HUES48 (cell line): ENCODE data around the gene BBS9.

Source experiments
- H3K27ac ChIP-seq: one replicate; pipeline ENCODE4 v1.7.0; 2013; ENCODE audit warnings: low read depth, low read length, inconsistent platforms
- H3K27me3 ChIP-seq: 2 replicates; pipeline ENCODE4 v1.6.1; 2013; ENCODE audit warnings: mild to moderate bottlenecking, low read length; ENCODE audit not compliant: control insufficient read depth, insufficient read depth
- H3K36me3 ChIP-seq: 2 replicates; pipeline ENCODE4 v1.6.1; 2013; ENCODE audit warnings: low read length; ENCODE audit not compliant: control insufficient read depth, insufficient read depth
- H3K4me1 ChIP-seq: 2 replicates; pipeline ENCODE4 v1.6.1; 2013; ENCODE audit warnings: mild to moderate bottlenecking, low read length; ENCODE audit not compliant: control insufficient read depth, insufficient read depth
- H3K4me3 ChIP-seq: 2 replicates; pipeline ENCODE4 v1.5.1; 2013; ENCODE audit warnings: mild to moderate bottlenecking, low read depth, low read length
- H3K9ac ChIP-seq: 2 replicates; pipeline ENCODE4 v1.6.1; 2013; ENCODE audit warnings: mild to moderate bottlenecking, low read depth, low read length, moderate library complexity
- H3K9me3 ChIP-seq: 2 replicates; pipeline ENCODE4 v1.6.1; 2013; ENCODE audit warnings: low read length; ENCODE audit not compliant: control insufficient read depth, insufficient read depth

BBS9 gene

GRCh38 chr7:33354201-33354600 lies 224.8 kb downstream of the BBS9 start:
- peaks cover 7% of the 10 kb centered on the region; the same call in 1 of the 2 replicates for H3K4me1 ChIP-seq
- peak overlapping the region; percentile 49 for H3K4me3 ChIP-seq
- no peaks in the 10 kb centered on the region for H3K9me3 ChIP-seq
- no peaks in the 10 kb centered on the region for H3K36me3 ChIP-seq
- no peak overlapping the region for H3K27ac ChIP-seq
- H3K27me3 ChIP-seq = no peaks in the 10 kb centered on the region
- no peak overlapping the region for H3K9ac ChIP-seq

GRCh38 chr7:33355386-33355785 lies 226.0 kb downstream of the BBS9 start:
- Histone ChIP-seq H3K4me1 (peaks cover 7% of the 10 kb centered on the region; the same call in 1 of the 2 replicates), H3K4me3 (peak overlapping the region; percentile 12; the same call in 1 of the 2 replicates), H3K27ac (no peak overlapping the region), H3K36me3 (no peaks in the 10 kb centered on the region), H3K9ac (no peak overlapping the region), H3K27me3 (no peaks in the 10 kb centered on the region), H3K9me3 (no peaks in the 10 kb centered on the region)

- Histone ChIP-seq H3K9me3 (no peaks in the 10 kb centered on the region), H3K4me3 (no peak overlapping the region), H3K9ac (no peak overlapping the region), H3K4me1 (peaks cover 5% of the 10 kb centered on the region; the same call in 1 of the 2 replicates), H3K27me3 (no peaks in the 10 kb centered on the region), H3K27ac (no peak overlapping the region), H3K36me3 (no peaks in the 10 kb centered on the region)
These were observed 227.0 kb downstream of the BBS9 start for GRCh38 chr7:33356336-33356735.

GRCh38 chr7:33357846-33358245 lies 228.5 kb downstream of the BBS9 start:
- Histone ChIP-seq H3K9me3 (no peaks in the 10 kb centered on the region), H3K27me3 (no peaks in the 10 kb centered on the region), H3K36me3 (no peaks in the 10 kb centered on the region), H3K9ac (no peak overlapping the region), H3K4me1 (peaks cover 5% of the 10 kb centered on the region; the same call in 1 of the 2 replicates), H3K27ac (no peak overlapping the region), H3K4me3 (no peak overlapping the region)

GRCh38 chr7:33369888-33370287 lies 240.5 kb downstream of the BBS9 start:
- Histone ChIP-seq H3K9me3 (no peaks in the 10 kb centered on the region), H3K4me1 (peaks cover 7% of the 10 kb centered on the region; the same call in 1 of the 2 replicates), H3K27ac (no peak overlapping the region), H3K4me3 (no peak overlapping the region), H3K27me3 (no peaks in the 10 kb centered on the region), H3K9ac (no peak overlapping the region), H3K36me3 (0 out of 2 replicates have a peak, but pooled peaks cover 16% of the 10 kb centered on the region)

GRCh38 chr7:33373195-33373594 lies 243.8 kb downstream of the BBS9 start:
- Histone ChIP-seq H3K27ac (no peak overlapping the region), H3K27me3 (no peaks in the 10 kb centered on the region), H3K9me3 (no peaks in the 10 kb centered on the region), H3K4me1 (peaks cover 7% of the 10 kb centered on the region; the same call in 1 of the 2 replicates), H3K36me3 (0 out of 2 replicates have a peak, but pooled peaks cover 9% of the 10 kb centered on the region), H3K9ac (no peak overlapping the region), H3K4me3 (no peak overlapping the region)

GRCh38 chr7:33379891-33380525 lies 250.6 kb downstream of the BBS9 start:
- no peaks in the 10 kb centered on the region for H3K9me3 ChIP-seq
- H3K27ac ChIP-seq = no peak overlapping the region
- peaks cover 15% of the 10 kb centered on the region; the same call in 1 of the 2 replicates for H3K36me3 ChIP-seq
- H3K4me1 ChIP-seq = no peaks in the 10 kb centered on the region
- H3K9ac ChIP-seq = no peak overlapping the region
- H3K4me3 ChIP-seq = no peak overlapping the region
- H3K27me3 ChIP-seq = no peaks in the 10 kb centered on the region

GRCh38 chr7:33388332-33388731 lies 259.0 kb downstream of the BBS9 start:
- no peaks in the 10 kb centered on the region for H3K4me1 ChIP-seq
- no peak overlapping the region for H3K27ac ChIP-seq
- H3K36me3 ChIP-seq = 0 out of 2 replicates have a peak, but pooled peaks cover 11% of the 10 kb centered on the region
- no peak overlapping the region for H3K4me3 ChIP-seq
- H3K9me3 ChIP-seq = no peaks in the 10 kb centered on the region
- no peaks in the 10 kb centered on the region for H3K27me3 ChIP-seq
- no peak overlapping the region for H3K9ac ChIP-seq

- Histone ChIP-seq H3K9ac (no peak overlapping the region), H3K27ac (no peak overlapping the region), H3K4me3 (no peak overlapping the region), H3K9me3 (no peaks in the 10 kb centered on the region), H3K4me1 (peaks cover 7% of the 10 kb centered on the region), H3K27me3 (no peaks in the 10 kb centered on the region), H3K36me3 (0 out of 2 replicates have a peak, but pooled peaks cover 4% of the 10 kb centered on the region)
These were observed 262.8 kb downstream of the BBS9 start for GRCh38 chr7:33392148-33392547.

- H3K27me3 ChIP-seq = no peaks in the 10 kb centered on the region
- 0 out of 2 replicates have a peak, but pooled peaks cover 4% of the 10 kb centered on the region for H3K36me3 ChIP-seq
- no peaks in the 10 kb centered on the region for H3K9me3 ChIP-seq
- H3K9ac ChIP-seq = no peak overlapping the region
- no peak overlapping the region for H3K4me3 ChIP-seq
- peaks cover 7% of the 10 kb centered on the region for H3K4me1 ChIP-seq
- no peak overlapping the region for H3K27ac ChIP-seq
These were observed 264.4 kb downstream of the BBS9 start for GRCh38 chr7:33393770-33394169.

- Histone ChIP-seq H3K4me3 (no peak overlapping the region), H3K27me3 (no peaks in the 10 kb centered on the region), H3K4me1 (peaks cover 7% of the 10 kb centered on the region), H3K9me3 (no peaks in the 10 kb centered on the region), H3K27ac (peak overlapping the region; percentile 39), H3K36me3 (no peaks in the 10 kb centered on the region), H3K9ac (no peak overlapping the region)
These were observed 266.0 kb downstream of the BBS9 start for GRCh38 chr7:33395340-33395739.
